ENCODE data around the gene ZDHHC18.

The ZDHHC18 gene

DNA sequence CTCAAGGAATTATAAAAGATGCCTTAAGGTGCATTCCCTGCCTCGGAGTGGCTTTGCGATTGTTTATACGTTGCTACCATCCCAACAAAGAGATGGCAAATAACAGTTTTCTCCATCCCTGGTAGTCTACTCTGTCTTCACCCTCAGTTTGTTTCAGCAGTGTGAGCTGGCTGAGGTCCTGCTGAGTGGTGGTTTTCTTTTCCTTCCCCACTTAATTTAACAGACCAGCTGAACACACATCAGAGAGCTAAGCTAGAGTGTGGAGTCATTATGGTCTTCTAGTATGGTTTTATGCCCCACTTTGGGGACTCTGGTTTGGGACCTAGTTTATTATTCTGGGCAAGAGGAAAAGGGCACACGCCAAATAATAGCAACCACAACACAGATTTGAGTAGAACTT, 36.6 kb upstream of the ZDHHC18 start:
- Mint-ChIP-seq H3K9me3 (no peaks in the 10 kb centered on the region), H3K36me3 (ENCODE audit: low read depth) (peaks cover 22% of the 10 kb centered on the region), H3K27me3 (ENCODE audit: low read depth, poor library complexity) (no peaks in the 10 kb centered on the region), H3K27ac (peak overlapping the region; percentile 53), H3K4me1 (peaks cover 67% of the 10 kb centered on the region), H3K4me3 (peak overlapping the region; percentile 60)
- TF ChIP-seq, protein P1, sequence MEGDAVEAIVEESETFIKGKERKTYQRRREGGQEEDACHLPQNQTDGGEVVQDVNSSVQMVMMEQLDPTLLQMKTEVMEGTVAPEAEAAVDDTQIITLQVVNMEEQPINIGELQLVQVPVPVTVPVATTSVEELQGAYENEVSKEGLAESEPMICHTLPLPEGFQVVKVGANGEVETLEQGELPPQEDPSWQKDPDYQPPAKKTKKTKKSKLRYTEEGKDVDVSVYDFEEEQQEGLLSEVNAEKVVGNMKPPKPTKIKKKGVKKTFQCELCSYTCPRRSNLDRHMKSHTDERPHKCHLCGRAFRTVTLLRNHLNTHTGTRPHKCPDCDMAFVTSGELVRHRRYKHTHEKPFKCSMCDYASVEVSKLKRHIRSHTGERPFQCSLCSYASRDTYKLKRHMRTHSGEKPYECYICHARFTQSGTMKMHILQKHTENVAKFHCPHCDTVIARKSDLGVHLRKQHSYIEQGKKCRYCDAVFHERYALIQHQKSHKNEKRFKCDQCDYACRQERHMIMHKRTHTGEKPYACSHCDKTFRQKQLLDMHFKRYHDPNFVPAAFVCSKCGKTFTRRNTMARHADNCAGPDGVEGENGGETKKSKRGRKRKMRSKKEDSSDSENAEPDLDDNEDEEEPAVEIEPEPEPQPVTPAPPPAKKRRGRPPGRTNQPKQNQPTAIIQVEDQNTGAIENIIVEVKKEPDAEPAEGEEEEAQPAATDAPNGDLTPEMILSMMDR (IDR thresholded peaks at IDR 0.05): no peak
- no peak for DNase-seq

DNA sequence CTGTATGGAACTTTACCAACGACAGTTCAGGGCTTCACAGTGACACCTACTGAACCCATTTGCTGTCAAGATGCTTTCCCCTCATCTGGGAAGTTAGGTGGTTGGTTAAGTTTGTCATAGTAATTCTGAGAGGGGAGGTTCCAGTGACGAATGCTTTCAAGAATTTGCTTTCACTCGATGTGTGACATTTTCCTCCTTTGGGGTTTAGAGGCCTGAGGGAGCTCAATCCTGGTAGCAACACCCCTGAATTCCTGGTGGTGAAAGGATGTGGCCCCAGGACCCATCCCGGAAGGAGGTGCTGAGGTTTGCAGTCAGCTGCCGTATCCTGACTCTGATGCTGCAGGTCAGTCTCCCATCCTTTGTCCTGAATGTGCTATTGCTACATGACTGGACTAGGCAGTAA, 35.9 kb upstream of the ZDHHC18 start:
- Mint-ChIP-seq H3K27me3 (ENCODE audit: low read depth, poor library complexity) (no peaks in the 10 kb centered on the region), H3K9me3 (no peaks in the 10 kb centered on the region), H3K4me3 (no peak overlapping the region), H3K36me3 (ENCODE audit: low read depth) (peaks cover 25% of the 10 kb centered on the region), H3K4me1 (peaks cover 61% of the 10 kb centered on the region), H3K27ac (no peak overlapping the region)
- TF ChIP-seq, protein P1 (IDR thresholded peaks at IDR 0.05): no peak
- no peak for DNase-seq

DNA sequence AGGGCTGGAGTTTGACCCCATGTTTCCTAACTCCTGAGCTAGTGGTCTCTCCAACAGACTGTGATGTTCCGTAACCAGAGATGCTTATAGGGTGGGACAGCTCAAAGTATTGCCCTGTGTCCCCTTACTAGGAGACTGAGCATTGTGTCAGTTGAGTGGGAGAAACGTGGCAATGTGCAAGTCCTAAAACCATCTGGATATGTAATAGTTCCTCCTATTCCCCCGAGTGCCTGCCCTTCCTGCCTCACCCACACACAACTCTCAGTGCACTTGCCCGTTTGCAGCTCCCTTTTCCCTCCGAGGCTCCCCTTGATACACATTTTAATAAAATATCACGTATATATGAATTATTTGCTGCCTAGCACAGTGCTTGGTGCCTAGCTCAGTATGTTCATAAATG, 35.3 kb upstream of the ZDHHC18 start:
- H3K27me3 Mint-ChIP-seq (ENCODE audit: low read depth, poor library complexity): peaks cover under 1% of the 10 kb centered on the region
- peaks cover 26% of the 10 kb centered on the region for H3K36me3 Mint-ChIP-seq (ENCODE audit: low read depth)
- TF ChIP-seq, protein P1 (IDR thresholded peaks at IDR 0.05): no peak
- no peak overlapping the region for H3K27ac Mint-ChIP-seq
- no peak for DNase-seq
- H3K4me3 Mint-ChIP-seq: no peak overlapping the region
- no peaks in the 10 kb centered on the region for H3K9me3 Mint-ChIP-seq
- peaks cover 56% of the 10 kb centered on the region for H3K4me1 Mint-ChIP-seq

DNA sequence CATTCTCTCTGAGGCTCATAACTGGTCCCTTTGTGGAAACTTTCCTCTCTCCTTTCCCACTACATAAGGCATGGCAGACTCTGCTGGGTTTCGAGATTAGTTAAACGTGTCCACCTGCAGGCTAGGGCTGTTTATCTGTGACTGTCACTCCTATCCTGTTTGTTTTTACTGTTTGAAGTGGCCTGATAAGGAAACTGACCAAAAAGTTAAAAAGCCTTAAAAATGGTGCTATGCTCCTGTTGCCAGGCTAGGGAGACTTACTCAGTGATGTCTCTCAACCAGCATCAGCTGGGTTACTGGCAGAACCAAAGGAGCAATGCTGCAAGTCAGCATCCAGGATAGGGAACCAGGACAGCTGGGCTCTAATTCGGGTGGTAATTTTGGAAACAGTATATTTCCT, 34.9 kb upstream of the ZDHHC18 start:
- H3K9me3 Mint-ChIP-seq: no peaks in the 10 kb centered on the region
- no peak for DNase-seq
- H3K4me3 Mint-ChIP-seq: no peak overlapping the region
- TF ChIP-seq, protein P1 (IDR thresholded peaks at IDR 0.05): no peak
- H3K4me1 Mint-ChIP-seq: peaks cover 56% of the 10 kb centered on the region
- H3K36me3 Mint-ChIP-seq (ENCODE audit: low read depth): peaks cover 31% of the 10 kb centered on the region
- H3K27me3 Mint-ChIP-seq (ENCODE audit: low read depth, poor library complexity): peaks cover 3% of the 10 kb centered on the region
- H3K27ac Mint-ChIP-seq: no peak overlapping the region

DNA sequence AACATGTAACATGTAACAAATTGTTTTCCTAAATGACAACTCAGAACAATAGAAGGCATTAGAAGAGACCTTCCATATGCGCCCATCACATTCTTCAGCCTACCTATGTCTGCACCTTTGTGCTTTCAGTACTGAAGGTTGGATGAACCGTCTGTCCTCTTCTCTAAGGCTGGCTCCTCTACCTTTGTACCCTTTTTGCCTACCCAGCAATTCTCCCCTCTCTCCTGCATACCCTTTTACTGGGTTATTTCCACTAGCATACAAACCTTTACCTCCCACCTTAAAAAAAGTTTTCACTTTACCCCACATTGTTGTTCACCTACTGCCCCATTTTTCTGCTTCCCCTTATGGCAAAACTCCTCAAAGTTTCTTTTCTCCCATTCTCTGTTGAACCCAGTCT, 33.6 kb upstream of the ZDHHC18 start:
- H3K9me3 Mint-ChIP-seq: no peaks in the 10 kb centered on the region
- H3K4me3 Mint-ChIP-seq: no peak overlapping the region
- DNase-seq: no peak
- peaks cover 3% of the 10 kb centered on the region for H3K27me3 Mint-ChIP-seq (ENCODE audit: low read depth, poor library complexity)
- peaks cover 35% of the 10 kb centered on the region for H3K36me3 Mint-ChIP-seq (ENCODE audit: low read depth)
- H3K4me1 Mint-ChIP-seq: peaks cover 59% of the 10 kb centered on the region
- no peak overlapping the region for H3K27ac Mint-ChIP-seq
- TF ChIP-seq, protein P1 (IDR thresholded peaks at IDR 0.05): no peak

DNA sequence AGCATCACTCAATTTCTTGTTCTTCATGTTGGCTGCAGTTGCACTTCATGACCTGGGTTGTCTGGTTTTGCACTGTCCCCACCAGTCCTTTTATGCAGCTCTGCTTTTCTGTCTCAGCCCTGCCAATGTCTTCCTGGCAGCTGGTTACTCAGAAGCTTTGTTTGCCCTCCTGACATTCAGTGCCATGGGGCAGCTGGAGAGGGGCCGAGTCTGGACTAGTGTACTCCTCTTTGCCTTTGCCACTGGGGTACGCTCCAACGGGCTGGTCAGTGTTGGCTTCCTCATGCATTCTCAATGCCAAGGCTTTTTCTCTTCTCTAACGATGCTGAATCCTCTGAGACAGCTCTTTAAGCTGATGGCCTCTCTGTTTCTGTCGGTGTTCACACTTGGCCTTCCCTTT, 32.1 kb upstream of the ZDHHC18 start:
- Mint-ChIP-seq H3K4me1 (peaks cover 60% of the 10 kb centered on the region), H3K9me3 (no peaks in the 10 kb centered on the region), H3K27me3 (ENCODE audit: low read depth, poor library complexity) (peaks cover 3% of the 10 kb centered on the region), H3K27ac (no peak overlapping the region), H3K4me3 (no peak overlapping the region), H3K36me3 (ENCODE audit: low read depth) (peaks cover 35% of the 10 kb centered on the region)
- DNase-seq: no peak
- TF ChIP-seq, protein P1 (IDR thresholded peaks at IDR 0.05): no peak
